GM23338 (cell line): Measurements from ENCODE around the gene IGF2BP1. TPM values are rescaled to one million over a fixed set of nuclear protein-coding genes. Genes with fewer than 3 reads are reported as not detected.

Source experiments
- ATAC-seq: fragments of 200-7000 bp; cut with Tn5 transposase; 3 replicates; pipeline ENCODE4 v1.9.1; 2020
- DNase-seq: peaks from one replicate; pipeline ENCODE4 v3.0.0-alpha.2; 2015; ENCODE audit warnings: low spot score
- H2AFZ ChIP-seq: fragments of 200-600 bp; sonication (generic); 2 replicates; pipeline ENCODE4 v1.8.0; 2016; ENCODE audit warnings: antibody characterized with exemption, mild to moderate bottlenecking, moderate library complexity
- H3F3A ChIP-seq: fragments of 200-600 bp; sonication (generic); replicated peaks from 2 replicates; pipeline ENCODE4 v1.8.0; 2017; ENCODE audit warnings: antibody characterized with exemption, mixed run types, low read depth
- H3K27ac ChIP-seq: fragments of 200-600 bp; sonication (generic); 2 replicates; pipeline ENCODE4 v1.6.1; 2016; ENCODE audit warnings: low read depth
- H3K27me3 ChIP-seq: fragments of 200-600 bp; sonication (generic); 2 replicates; pipeline ENCODE4 v1.8.0; 2016; ENCODE audit warnings: mild to moderate bottlenecking, mixed run types, moderate library complexity; ENCODE audit not compliant: insufficient read depth
- H3K36me3 ChIP-seq: fragments of 200-600 bp; sonication (generic); 2 replicates; pipeline ENCODE4 v1.8.0; 2016; ENCODE audit warnings: mild to moderate bottlenecking; ENCODE audit not compliant: insufficient read depth
- H3K4me1 ChIP-seq: fragments of 200-600 bp; sonication (generic); 2 replicates; pipeline ENCODE4 v1.8.0; 2016; ENCODE audit warnings: mild to moderate bottlenecking, moderate library complexity; ENCODE audit not compliant: insufficient read depth
- H3K4me2 ChIP-seq: fragments of 200-600 bp; sonication (generic); 2 replicates; pipeline ENCODE4 v1.7.1; 2017; ENCODE audit warnings: mixed run types
- H3K4me3 ChIP-seq: fragments of 200-600 bp; sonication (generic); 2 replicates; pipeline ENCODE4 v1.6.1; 2016; ENCODE audit warnings: mixed run types
- H3K79me2 ChIP-seq: fragments of 200-600 bp; sonication (generic); replicated peaks from 2 replicates; pipeline ENCODE4 v1.8.0; 2017; ENCODE audit warnings: mild to moderate bottlenecking; ENCODE audit not compliant: insufficient read depth
- H3K9me2 ChIP-seq: fragments of 200-600 bp; sonication (generic); 2 replicates; pipeline ENCODE4 v1.8.0; 2017; ENCODE audit not compliant: insufficient read depth
- H4K20me1 ChIP-seq: fragments of 200-600 bp; sonication (generic); replicated peaks from 2 replicates; pipeline ENCODE4 v1.8.0; 2017; ENCODE audit warnings: mild to moderate bottlenecking; ENCODE audit not compliant: insufficient read depth
- H3K27ac Mint-ChIP-seq: 2 replicates; pipeline ENCODE4 v1.8.0; 2020; ENCODE audit warnings: inconsistent platforms, mild to moderate bottlenecking, moderate library complexity, mixed read lengths
- H3K27me3 Mint-ChIP-seq: 3 replicates; pipeline ENCODE4 v1.8.0; 2022; ENCODE audit warnings: low read depth, mild to moderate bottlenecking, moderate library complexity, mixed read lengths, inconsistent platforms; ENCODE audit not compliant: insufficient read depth, poor library complexity
- H3K36me3 Mint-ChIP-seq: 3 replicates; pipeline ENCODE4 v1.8.0; 2021; ENCODE audit warnings: low read depth, mild to moderate bottlenecking, inconsistent platforms, moderate library complexity, mixed read lengths
- H3K4me1 Mint-ChIP-seq: 3 replicates; pipeline ENCODE4 v1.8.0; 2020; ENCODE audit warnings: mild to moderate bottlenecking, inconsistent platforms, mixed read lengths
- H3K4me3 Mint-ChIP-seq: 3 replicates; pipeline ENCODE4 v1.8.0; 2021; ENCODE audit warnings: moderate library complexity, mild to moderate bottlenecking, inconsistent platforms, mixed read lengths
- H3K9me3 Mint-ChIP-seq: 3 replicates; pipeline ENCODE4 v1.8.0; 2020; ENCODE audit warnings: moderate library complexity, mild to moderate bottlenecking, inconsistent platforms, mixed read lengths
- CREB1 ChIP-seq: fragments of 250-450 bp; sonication (Bioruptor Pico); IDR thresholded peaks from 2 replicates; pipeline ENCODE4 v1.5.0; 2020; ENCODE audit warnings: low read depth, mild to moderate bottlenecking, moderate library complexity
- EZH2phosphoT487 ChIP-seq: fragments of 200-600 bp; sonication (generic); IDR thresholded peaks from one replicate; pipeline ENCODE4 v1.8.1; 2018; ENCODE audit warnings: antibody characterized with exemption; ENCODE audit not compliant: unreplicated experiment
- POLR2AphosphoS5 ChIP-seq: IDR thresholded peaks from 2 replicates; pipeline ENCODE4 v1.6.1; 2016; ENCODE audit warnings: antibody characterized with exemption, low read depth
- polyA plus RNA-seq: library from polyadenylated mRNA; unstranded; fragments of >200 nt; fragmentation: Nextera tagmentation; extraction: Ambion mirVana; gene quantifications from 2 replicates; pipeline ENCODE4 v1.2.1, GENCODE V29; 2016
- total RNA-seq: library from RNA; depleted of rRNA; stranded (reverse); fragments of >200 nt; shearing (Covaris generic); gene quantifications from 2 replicates; pipeline ENCODE4 v1.2.3, GENCODE V29; 2014
- TF ChIP-seq, protein P1 (sequence below): fragments of 250-450 bp; sonication (Bioruptor Pico); IDR thresholded peaks from 2 replicates; pipeline ENCODE4 v1.5.0; 2020; ENCODE audit warnings: mild to moderate bottlenecking, moderate library complexity

Gene IGF2BP1
- total and polyA plus RNA-seq, 2 experiments from 2014 or later: 68.6 to 249 TPM

DNA sequence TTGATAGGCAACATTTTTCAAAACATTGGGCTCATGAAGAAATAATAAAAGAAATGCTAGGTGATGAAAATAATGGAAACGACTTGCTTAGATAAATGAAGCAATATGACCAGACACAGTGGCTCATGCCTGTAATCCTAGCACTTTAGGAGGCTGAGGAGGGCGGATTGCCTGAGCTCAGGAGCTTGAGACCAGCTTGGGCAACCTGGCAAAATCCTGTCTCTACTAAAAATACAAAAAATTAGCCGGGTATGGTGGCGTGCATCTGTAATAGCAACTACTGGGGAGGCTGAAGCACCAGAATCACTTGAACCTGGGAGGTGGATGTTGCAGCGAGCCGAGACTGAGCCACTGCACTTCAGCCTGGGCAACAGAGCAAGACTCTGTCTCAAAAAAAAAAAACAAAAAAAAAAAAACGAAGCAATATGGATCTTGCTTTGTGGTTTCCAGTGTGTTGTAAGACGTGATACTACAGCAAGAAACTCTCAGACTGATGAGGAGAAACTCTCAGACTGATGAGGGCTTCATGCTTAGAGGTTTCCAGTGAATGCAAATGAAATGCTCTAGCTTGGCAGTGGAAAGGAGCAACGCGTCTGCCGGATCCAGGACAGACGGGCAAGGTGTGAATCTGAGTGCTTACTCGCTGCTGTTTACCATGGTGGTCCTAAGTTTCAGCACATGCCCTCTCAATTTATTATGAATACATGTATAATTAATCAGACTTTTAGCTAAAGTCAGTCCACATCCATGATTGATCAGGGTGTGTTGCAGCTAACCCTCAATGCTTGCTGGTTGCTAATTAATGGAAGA, 11.5 kb upstream of the IGF2BP1 start (continued):
- TF ChIP-seq, protein P1, sequence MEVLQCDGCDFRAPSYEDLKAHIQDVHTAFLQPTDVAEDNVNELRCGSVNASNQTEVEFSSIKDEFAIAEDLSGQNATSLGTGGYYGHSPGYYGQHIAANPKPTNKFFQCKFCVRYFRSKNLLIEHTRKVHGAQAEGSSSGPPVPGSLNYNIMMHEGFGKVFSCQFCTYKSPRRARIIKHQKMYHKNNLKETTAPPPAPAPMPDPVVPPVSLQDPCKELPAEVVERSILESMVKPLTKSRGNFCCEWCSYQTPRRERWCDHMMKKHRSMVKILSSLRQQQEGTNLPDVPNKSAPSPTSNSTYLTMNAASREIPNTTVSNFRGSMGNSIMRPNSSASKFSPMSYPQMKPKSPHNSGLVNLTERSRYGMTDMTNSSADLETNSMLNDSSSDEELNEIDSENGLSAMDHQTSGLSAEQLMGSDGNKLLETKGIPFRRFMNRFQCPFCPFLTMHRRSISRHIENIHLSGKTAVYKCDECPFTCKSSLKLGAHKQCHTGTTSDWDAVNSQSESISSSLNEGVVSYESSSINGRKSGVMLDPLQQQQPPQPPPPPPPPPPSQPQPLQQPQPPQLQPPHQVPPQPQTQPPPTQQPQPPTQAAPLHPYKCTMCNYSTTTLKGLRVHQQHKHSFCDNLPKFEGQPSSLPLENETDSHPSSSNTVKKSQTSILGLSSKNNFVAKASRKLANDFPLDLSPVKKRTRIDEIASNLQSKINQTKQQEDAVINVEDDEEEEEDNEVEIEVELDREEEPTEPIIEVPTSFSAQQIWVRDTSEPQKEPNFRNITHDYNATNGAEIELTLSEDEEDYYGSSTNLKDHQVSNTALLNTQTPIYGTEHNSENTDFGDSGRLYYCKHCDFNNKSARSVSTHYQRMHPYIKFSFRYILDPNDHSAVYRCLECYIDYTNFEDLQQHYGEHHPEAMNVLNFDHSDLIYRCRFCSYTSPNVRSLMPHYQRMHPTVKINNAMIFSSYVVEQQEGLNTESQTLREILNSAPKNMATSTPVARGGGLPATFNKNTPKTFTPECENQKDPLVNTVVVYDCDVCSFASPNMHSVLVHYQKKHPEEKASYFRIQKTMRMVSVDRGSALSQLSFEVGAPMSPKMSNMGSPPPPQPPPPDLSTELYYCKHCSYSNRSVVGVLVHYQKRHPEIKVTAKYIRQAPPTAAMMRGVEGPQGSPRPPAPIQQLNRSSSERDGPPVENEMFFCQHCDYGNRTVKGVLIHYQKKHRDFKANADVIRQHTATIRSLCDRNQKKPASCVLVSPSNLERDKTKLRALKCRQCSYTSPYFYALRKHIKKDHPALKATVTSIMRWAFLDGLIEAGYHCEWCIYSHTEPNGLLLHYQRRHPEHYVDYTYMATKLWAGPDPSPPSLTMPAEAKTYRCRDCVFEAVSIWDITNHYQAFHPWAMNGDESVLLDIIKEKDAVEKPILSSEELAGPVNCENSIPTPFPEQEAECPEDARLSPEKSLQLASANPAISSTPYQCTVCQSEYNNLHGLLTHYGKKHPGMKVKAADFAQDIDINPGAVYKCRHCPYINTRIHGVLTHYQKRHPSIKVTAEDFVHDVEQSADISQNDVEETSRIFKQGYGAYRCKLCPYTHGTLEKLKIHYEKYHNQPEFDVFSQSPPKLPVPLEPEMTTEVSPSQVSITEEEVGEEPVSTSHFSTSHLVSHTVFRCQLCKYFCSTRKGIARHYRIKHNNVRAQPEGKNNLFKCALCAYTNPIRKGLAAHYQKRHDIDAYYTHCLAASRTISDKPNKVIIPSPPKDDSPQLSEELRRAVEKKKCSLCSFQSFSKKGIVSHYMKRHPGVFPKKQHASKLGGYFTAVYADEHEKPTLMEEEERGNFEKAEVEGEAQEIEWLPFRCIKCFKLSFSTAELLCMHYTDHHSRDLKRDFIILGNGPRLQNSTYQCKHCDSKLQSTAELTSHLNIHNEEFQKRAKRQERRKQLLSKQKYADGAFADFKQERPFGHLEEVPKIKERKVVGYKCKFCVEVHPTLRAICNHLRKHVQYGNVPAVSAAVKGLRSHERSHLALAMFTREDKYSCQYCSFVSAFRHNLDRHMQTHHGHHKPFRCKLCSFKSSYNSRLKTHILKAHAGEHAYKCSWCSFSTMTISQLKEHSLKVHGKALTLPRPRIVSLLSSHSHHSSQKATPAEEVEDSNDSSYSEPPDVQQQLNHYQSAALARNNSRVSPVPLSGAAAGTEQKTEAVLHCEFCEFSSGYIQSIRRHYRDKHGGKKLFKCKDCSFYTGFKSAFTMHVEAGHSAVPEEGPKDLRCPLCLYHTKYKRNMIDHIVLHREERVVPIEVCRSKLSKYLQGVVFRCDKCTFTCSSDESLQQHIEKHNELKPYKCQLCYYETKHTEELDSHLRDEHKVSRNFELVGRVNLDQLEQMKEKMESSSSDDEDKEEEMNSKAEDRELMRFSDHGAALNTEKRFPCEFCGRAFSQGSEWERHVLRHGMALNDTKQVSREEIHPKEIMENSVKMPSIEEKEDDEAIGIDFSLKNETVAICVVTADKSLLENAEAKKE (CRISPR knock-in tag): no peak
- TF ChIP-seq POLR2AphosphoS5: no peak

DNA sequence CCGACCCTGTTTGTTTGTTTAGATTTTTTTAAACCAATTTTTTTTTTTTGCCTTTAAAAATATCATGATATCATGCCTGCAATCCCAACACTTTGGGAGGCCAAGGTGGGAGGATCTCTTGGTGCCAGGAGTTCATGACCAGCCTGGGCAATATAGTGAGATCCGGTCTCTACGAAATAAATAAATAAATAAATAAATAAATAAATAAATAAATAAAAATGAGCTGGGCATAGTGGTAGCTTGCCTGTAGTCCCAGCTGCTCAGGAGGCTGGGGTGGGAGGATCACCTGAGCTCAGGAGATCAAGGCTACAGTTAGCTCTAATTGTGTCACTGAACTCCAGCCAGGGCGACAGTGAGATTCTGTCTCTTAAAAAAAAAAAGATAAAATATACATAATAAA, 8.1 kb upstream of the IGF2BP1 start:
- no peak overlapping the region for H3K27ac ChIP-seq
- H3K4me3 ChIP-seq: no peak overlapping the region
- no peaks in the 10 kb centered on the region for H3K9me2 ChIP-seq
- H3K36me3 Mint-ChIP-seq: no peaks in the 10 kb centered on the region
- H3F3A ChIP-seq: no peaks in the 10 kb centered on the region
- no peaks in the 10 kb centered on the region for H3K27me3 ChIP-seq
- H3K4me3 Mint-ChIP-seq: no peak overlapping the region
- H3K4me1 Mint-ChIP-seq: peaks cover 38% of the 10 kb centered on the region
- H2AFZ ChIP-seq: no peak overlapping the region
- peaks cover 40% of the 10 kb centered on the region for H3K4me1 ChIP-seq
- no peaks in the 10 kb centered on the region for H3K36me3 ChIP-seq
- ATAC-seq (no peak), DNase-seq (no peak)
- H3K9me3 Mint-ChIP-seq: no peaks in the 10 kb centered on the region
- peaks cover 3% of the 10 kb centered on the region for H3K27me3 Mint-ChIP-seq
- H4K20me1 ChIP-seq: no peaks in the 10 kb centered on the region
- H3K79me2 ChIP-seq: no peaks in the 10 kb centered on the region
- no peak overlapping the region for H3K4me2 ChIP-seq
- H3K27ac Mint-ChIP-seq: no peak overlapping the region
- TF ChIP-seq POLR2AphosphoS5: no peak
- TF ChIP-seq, protein P1 (CRISPR knock-in tag): no peak
- TF ChIP-seq EZH2phosphoT487: no peak
- TF ChIP-seq CREB1 (CRISPR knock-in tag): no peak
